Spleen (tissue), 11 donors: ENCODE data around the gene AP3B1. TPM values are rescaled to one million over a fixed set of nuclear protein-coding genes. Genes with fewer than 3 reads are reported as not detected.

ENCODE experiments used
- DNase-seq: peaks from one replicate; pipeline ENCODE4 v3.0.0-alpha.2; 2020
- H3K27ac ChIP-seq, 8 donors: fragments of 200-600 bp; sonication (generic) in 7 of 8; 1 replicate in 4 of 8; 2 replicates in 4 of 8; pipeline versions ENCODE4 v1.5.0 to v1.8.0; 2016 to 2021; ENCODE audit warnings: inconsistent platforms in 4 of 8, mild to moderate bottlenecking in 4 of 8, moderate library complexity in 1 of 8
- H3K27me3 ChIP-seq, 7 donors: fragments of 200-600 bp; sonication (generic) in 6 of 7; replicated peaks in 1 of 7; 1 replicate in 4 of 7; 2 replicates in 3 of 7; pipeline versions ENCODE4 v1.5.0 to v1.8.0; 2016 to 2021; ENCODE audit warnings: inconsistent platforms in 3 of 7, mild to moderate bottlenecking in 1 of 7
- H3K36me3 ChIP-seq, 6 donors: fragments of 200-600 bp; sonication (generic) in 5 of 6; 1 replicate in 4 of 6; 2 replicates in 2 of 6; pipeline versions ENCODE4 v1.5.0 to v1.8.0; 2016 to 2021; ENCODE audit warnings: inconsistent platforms in 2 of 6
- H3K4me1 ChIP-seq, 6 donors: fragments of 200-600 bp; sonication (generic) in 5 of 6; 1 replicate in 3 of 6; 2 replicates in 3 of 6; pipeline versions ENCODE4 v1.5.0 to v1.8.0; 2016 to 2021; ENCODE audit warnings: inconsistent platforms in 3 of 6
- H3K4me3 ChIP-seq, 8 donors: fragments of 200-600 bp; sonication (generic) in 7 of 8; 1 replicate in 4 of 8; 2 replicates in 4 of 8; pipeline versions ENCODE4 v1.5.0 to v1.8.0; 2016 to 2021; ENCODE audit warnings: inconsistent platforms in 4 of 8, mild to moderate bottlenecking in 4 of 8, moderate library complexity in 2 of 8
- H3K9me3 ChIP-seq, 8 donors: fragments of 200-600 bp; sonication (generic) in 7 of 8; 1 replicate in 4 of 8; 2 replicates in 4 of 8; pipeline versions ENCODE4 v1.5.0 to v1.8.0; 2016 to 2021; ENCODE audit warnings: inconsistent platforms in 4 of 8
- CTCF ChIP-seq, 11 experiments: fragments of 200-600 bp in 7 of 11; fragments of 450-650 bp in 4 of 11; sonication (generic) in 4 of 11; IDR thresholded peaks in 8 of 11; conservative IDR thresholded peaks in 3 of 11; 1 replicate in 7 of 11; 2 replicates in 4 of 11; pipeline versions ENCODE4 v1.4.0 to v1.8.0; 2016 to 2021; ENCODE audit warnings: antibody characterized with exemption in 11 of 11, inconsistent platforms in 4 of 11, mild to moderate bottlenecking in 1 of 11
- POLR2A ChIP-seq, 3 donors: fragments of 450-650 bp; IDR thresholded peaks; one replicate each; pipeline ENCODE4 v1.5.1; 2017; ENCODE audit warnings: antibody characterized with exemption in 3 of 3, mild to moderate bottlenecking in 1 of 3
- POLR2AphosphoS5 ChIP-seq, 3 donors: sonication (generic); formaldehyde crosslinking; IDR thresholded peaks; one replicate each; pipeline ENCODE4 v1.5.1; 2017; ENCODE audit warnings: antibody characterized with exemption in 3 of 3
- WGBS, 5 donors: extraction: QIAGEN DNeasy Blood & Tissue Kit in 3 of 5; methylation state at CpG; one replicate each; pipeline versions ENCODE4 v1.1.5 to v1.1.7; 2013 to 2018; 5-methylcytosine and 5-hydroxymethylcytosine counted together
- intact Hi-C: fragments of 100-400 bp; cut with DNase I; formaldehyde crosslinking; loops from one replicate; pipeline ENCODE4 v1.15.0; 2023; ENCODE audit warnings: low total_unique reads
- polyA plus RNA-seq, 3 donors: library from polyadenylated mRNA; stranded (reverse); fragments of 200-250 nt; gene quantifications; one replicate each; pipeline ENCODE4 v1.2.1, GENCODE V29; 2013
- total RNA-seq, 7 donors: library from RNA; depleted of rRNA in 3 of 7; stranded (reverse); fragments of >200 nt in 3 of 7; fragmentation: NEBNext Ultra II Directional in 4 of 7; extraction: Animal tissue kit (Norgen Biotek cat#: 25700) in 4 of 7; gene quantifications; one replicate each; pipeline versions ENCODE4 v1.1.0 to v1.2.1, GENCODE V29; 2016 to 2021
- donor health status: healthy with polysubstance abuse.
- donor health status: DM: no; HTN: no; CAD: no; lungs with moderate emphysema.
- donor health status: DM: no; HTN: no; CAD: no.
- donor health status: Bipolar disorder and iron deficiency.
- donor health status: healthy.
- donor health status: DM: no; HTN: no; CAD: no.
- donor health status: DM: yes; HTN: yes; CAD: no.

The AP3B1 gene
- total and polyA plus RNA-seq, 10 donors, result 27.9 to 76.2 (median 48.2) TPM

DNA sequence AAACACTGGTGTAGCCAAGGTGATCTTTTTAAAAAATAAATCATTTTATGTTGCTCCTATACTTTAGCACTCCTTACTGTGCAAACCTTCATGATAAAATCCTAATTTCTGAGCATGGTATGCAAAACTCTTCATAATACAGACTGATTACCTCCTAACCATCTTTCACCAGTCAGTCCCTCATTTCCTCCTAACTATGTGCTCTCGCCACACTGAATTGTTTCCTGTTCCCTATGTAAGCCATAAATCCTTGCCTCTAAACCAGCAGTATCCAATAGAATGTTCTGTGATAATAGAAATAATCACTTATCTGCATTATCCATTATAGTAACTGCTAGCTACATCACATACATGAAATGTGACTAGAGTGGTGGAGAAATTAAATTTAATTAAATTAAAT lies 10.7 kb downstream of the AP3B1 start:
- Histone ChIP-seq H3K27ac (no peak overlapping the region), H3K4me3 (no peak overlapping the region), H3K9me3 (no peaks in the 10 kb centered on the region), H3K4me1 (peaks cover 0 to 42% (median 12%) of the 10 kb centered on the region in 6 donors), H3K36me3 (no peaks in the 10 kb centered on the region), H3K27me3 (no peaks in the 10 kb centered on the region)
- intact Hi-C loops, result no loop called here
- TF ChIP-seq CTCF (IDR thresholded peaks at IDR 0.05 in 8 of 11, conservative IDR thresholded peaks at IDR 0.05 in 3 of 11), result no peak
- no peak for TF ChIP-seq POLR2AphosphoS5 (IDR thresholded peaks at IDR 0.05)
- no peak for TF ChIP-seq POLR2A (IDR thresholded peaks at IDR 0.05)
- no peak for DNase-seq
- WGBS, 5 donors, result 58 to 80% (median 77%) methylated on average over 1 of the region's 1 CpG

DNA sequence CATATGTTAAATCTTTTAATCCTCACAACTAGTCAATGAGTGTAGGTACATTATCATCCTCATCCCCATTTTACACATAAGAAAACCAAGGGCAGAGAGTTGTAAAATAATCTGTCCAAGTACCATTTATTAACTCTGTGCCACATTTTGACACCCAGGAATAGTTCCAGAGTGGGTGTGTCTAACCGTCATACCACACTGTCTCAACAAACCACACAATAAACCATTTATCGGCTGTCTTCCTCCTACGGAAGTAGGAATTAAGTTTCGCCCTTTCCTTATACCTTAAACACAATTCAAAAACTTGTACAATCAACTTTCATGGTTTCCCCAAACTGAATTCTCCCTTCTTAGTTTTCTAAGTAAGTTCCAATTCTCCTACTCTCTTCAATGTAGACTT lies 11.4 kb downstream of the AP3B1 start:
- no peak for TF ChIP-seq CTCF (IDR thresholded peaks at IDR 0.05 in 8 of 11, conservative IDR thresholded peaks at IDR 0.05 in 3 of 11)
- no peak for TF ChIP-seq POLR2A (IDR thresholded peaks at IDR 0.05)
- no peak for TF ChIP-seq POLR2AphosphoS5 (IDR thresholded peaks at IDR 0.05)
- Histone ChIP-seq H3K27ac (no peak overlapping the region), H3K9me3 (no peaks in the 10 kb centered on the region), H3K27me3 (no peaks in the 10 kb centered on the region), H3K36me3 (no peaks in the 10 kb centered on the region), H3K4me1 (peaks cover 0 to 35% (median 12%) of the 10 kb centered on the region in 6 donors), H3K4me3 (no peak overlapping the region)
- WGBS, 5 donors, result 74 to 91% (median 83%) methylated on average over 4 of the region's 4 CpGs
- no peak for DNase-seq
- intact Hi-C loops, result no loop called here

DNA sequence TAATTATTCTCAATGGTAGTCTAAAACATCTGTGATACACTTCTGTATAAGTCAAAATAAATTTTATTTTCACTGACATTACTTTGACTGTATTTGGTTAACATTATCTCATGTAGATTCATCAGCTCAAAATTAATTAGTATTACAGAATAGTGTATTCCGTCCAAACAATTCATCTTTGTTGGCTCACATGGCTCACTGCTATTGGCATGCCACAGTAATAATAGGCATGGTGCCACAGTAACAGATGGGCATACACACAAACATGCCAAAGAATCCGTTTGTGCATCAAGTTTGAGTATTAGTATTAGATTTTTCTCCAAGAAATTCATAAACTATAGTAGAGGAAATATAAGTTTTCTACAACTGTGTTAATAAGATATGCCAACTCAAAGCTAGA lies 14.2 kb downstream of the AP3B1 start:
- Histone ChIP-seq H3K4me3 (no peak overlapping the region), H3K4me1 (peaks cover 0 to 9% (median 3%) of the 10 kb centered on the region in 6 donors), H3K27me3 (no peaks in the 10 kb centered on the region), H3K36me3 (peaks cover 0 to 9% (median 0%) of the 10 kb centered on the region in 6 donors), H3K27ac (no peak overlapping the region), H3K9me3 (no peaks in the 10 kb centered on the region)
- 73 to 91% (median 83%) methylated on average over 2 of the region's 2 CpGs for WGBS, 5 donors
- TF ChIP-seq POLR2A (IDR thresholded peaks at IDR 0.05), result no peak
- DNase-seq, result no peak
- intact Hi-C loops, result no loop called here

DNA sequence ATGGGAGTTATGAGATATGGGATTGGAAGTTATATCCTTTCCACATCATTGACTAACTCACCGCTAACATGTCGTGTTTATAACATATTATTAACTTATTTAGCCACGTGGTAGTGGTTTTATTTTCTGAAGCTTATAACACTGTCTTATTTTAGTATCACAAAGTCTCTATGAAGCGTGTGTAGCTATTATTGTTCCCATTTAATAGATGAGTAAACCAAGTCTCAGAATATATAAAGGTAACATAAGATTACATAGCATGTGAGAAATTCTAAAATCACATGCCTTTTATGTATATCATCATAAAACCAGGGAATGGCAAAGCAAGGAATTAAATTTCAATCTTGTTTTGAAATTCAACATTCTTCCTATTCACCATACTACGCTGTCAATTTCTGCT lies 15.3 kb downstream of the AP3B1 start:
- Histone ChIP-seq H3K27me3 (no peaks in the 10 kb centered on the region), H3K9me3 (no peaks in the 10 kb centered on the region), H3K4me3 (no peak overlapping the region), H3K4me1 (peaks cover 0 to 9% (median 3%) of the 10 kb centered on the region in 6 donors), H3K27ac (no peak overlapping the region), H3K36me3 (peaks cover 0 to 9% (median 0%) of the 10 kb centered on the region in 6 donors)
- no peak for DNase-seq
- WGBS, 5 donors, result 93 to 99% (median 95%) methylated on average over 5 of the region's 5 CpGs
- intact Hi-C loops, result no loop called here
- TF ChIP-seq POLR2A (IDR thresholded peaks at IDR 0.05), result no peak
- TF ChIP-seq CTCF (IDR thresholded peaks at IDR 0.05 in 8 of 11, conservative IDR thresholded peaks at IDR 0.05 in 3 of 11), result no peak
- no peak for TF ChIP-seq POLR2AphosphoS5 (IDR thresholded peaks at IDR 0.05)

- no peak overlapping the region for H3K27ac ChIP-seq
- no peak for DNase-seq
- intact Hi-C loops, result no loop called here
- peaks cover 0 to 6% (median 0%) of the 10 kb centered on the region in 6 donors for H3K4me1 ChIP-seq
- no peak for TF ChIP-seq POLR2AphosphoS5 (IDR thresholded peaks at IDR 0.05)
- no peak for TF ChIP-seq POLR2A (IDR thresholded peaks at IDR 0.05)
- no peak for TF ChIP-seq CTCF (IDR thresholded peaks at IDR 0.05 in 8 of 11, conservative IDR thresholded peaks at IDR 0.05 in 3 of 11)
- 93 to 100% (median 97%) methylated on average over 1 of the region's 1 CpG for WGBS, 5 donors
- peaks cover 0 to 9% (median 0%) of the 10 kb centered on the region in 6 donors for H3K36me3 ChIP-seq
- no peaks in the 10 kb centered on the region for H3K9me3 ChIP-seq
- no peak overlapping the region for H3K4me3 ChIP-seq
- no peaks in the 10 kb centered on the region for H3K27me3 ChIP-seq
Measured at GRCh38 chr5:78277715-78278114, 16.8 kb downstream of the AP3B1 start.
